ENCODE measurements around the gene ANKUB1.

The ANKUB1 gene

GRCh38 chr3:149752788-149753136 lies 39.6 kb downstream of the ANKUB1 start:
- no peak for DNase-seq

- peak; percentile 60 for DNase-seq
These were observed 40.1 kb downstream of the ANKUB1 start, which contains the start of gene COMMD2 for GRCh38 chr3:149752051-149752787. TSS of gene COMMD2 (minus strand) at chr3:149752489. CDS start at chr3:149752444, 45 bp downstream.

GRCh38 chr3:149751551-149751950 lies 40.8 kb downstream of the ANKUB1 start:
- no peak for DNase-seq

GRCh38 chr3:149744606-149745005 lies 47.7 kb downstream of the ANKUB1 start:
- DNase-seq: no peak

GRCh38 chr3:149744151-149744550 lies 48.2 kb downstream of the ANKUB1 start:
- DNase-seq: no peak

- DNase-seq: no peak
These were observed 53.0 kb downstream of the ANKUB1 start for GRCh38 chr3:149739396-149739795.

GRCh38 chr3:149738876-149739275 lies 53.5 kb downstream of the ANKUB1 start:
- no peak for DNase-seq

- DNase-seq: no peak
These were observed 55.5 kb downstream of the ANKUB1 start for GRCh38 chr3:149736953-149737205.

GRCh38 chr3:149736175-149736952 lies 56.0 kb downstream of the ANKUB1 start:
- no peak for DNase-seq

- no peak for DNase-seq
These were observed 60.1 kb downstream of the ANKUB1 start for GRCh38 chr3:149732234-149732633.

GRCh38 chr3:149727656-149728055 lies 64.7 kb downstream of the ANKUB1 start:
- DNase-seq: no peak

GRCh38 chr3:149726716-149727407 lies 65.5 kb downstream of the ANKUB1 start:
- DNase-seq: no peak

- DNase-seq: no peak
These were observed 68.6 kb downstream of the ANKUB1 start for GRCh38 chr3:149723781-149724180.

- DNase-seq: no peak
These were observed 71.4 kb downstream of the ANKUB1 start for GRCh38 chr3:149720918-149721317.

GRCh38 chr3:149717391-149718056 lies 74.8 kb downstream of the ANKUB1 start:
- peak; percentile 10 for DNase-seq

GRCh38 chr3:149716984-149717383 lies 75.4 kb downstream of the ANKUB1 start:
- DNase-seq: no peak

GRCh38 chr3:149715247-149715646 lies 77.1 kb downstream of the ANKUB1 start:
- DNase-seq: no peak

GRCh38 chr3:149713730-149714654 lies 78.4 kb downstream of the ANKUB1 start:
- no peak for DNase-seq

All from T1000 (cell line).